GM12801 (cell line): ENCODE data around the gene LRP1B.

ENCODE experiments used
- CTCF ChIP-seq: IDR thresholded peaks from one replicate; pipeline ENCODE4 v1.5.1; 2011; ENCODE audit warnings: control low read depth; ENCODE audit not compliant: insufficient read length; ENCODE audit errors: extremely low read depth

Gene LRP1B

GRCh38 chr2:140882671-140883620 lies 1247.9 kb downstream of the LRP1B start:
- no peak for TF ChIP-seq CTCF

GRCh38 chr2:140880573-140880972 lies 1250.2 kb downstream of the LRP1B start:
- no peak for TF ChIP-seq CTCF

GRCh38 chr2:140876015-140876414 lies 1254.8 kb downstream of the LRP1B start:
- no peak for TF ChIP-seq CTCF

DNA sequence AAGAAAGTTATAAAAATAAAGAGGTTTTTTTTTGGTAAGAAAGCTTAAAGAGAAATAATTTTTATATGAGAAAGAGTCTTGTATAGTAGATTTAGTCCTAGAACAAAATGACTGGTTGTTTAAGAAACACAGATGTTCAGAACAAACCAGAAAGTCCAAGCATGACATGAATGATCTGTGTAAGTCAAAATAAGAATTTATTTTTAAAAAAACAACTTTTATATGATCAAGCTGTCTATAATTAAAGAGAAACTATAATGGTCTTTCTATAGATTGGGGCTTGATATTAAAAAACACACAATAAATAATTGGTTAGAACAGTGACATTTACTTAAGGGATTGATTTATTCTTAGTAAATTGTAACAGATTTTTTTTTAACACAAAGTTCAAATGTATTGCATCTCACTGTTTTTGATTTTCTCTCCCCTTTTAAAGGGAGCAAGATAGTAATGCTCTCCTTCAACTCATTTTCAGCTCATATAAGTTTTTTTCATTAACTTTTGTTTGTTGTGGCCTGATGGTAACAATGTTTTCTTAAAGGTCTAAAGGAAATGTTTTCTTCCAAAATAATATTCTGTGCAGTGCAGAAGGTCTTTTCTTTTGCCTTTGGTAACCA lies 1256.8 kb downstream of the LRP1B start:
- no peak for TF ChIP-seq CTCF

DNA sequence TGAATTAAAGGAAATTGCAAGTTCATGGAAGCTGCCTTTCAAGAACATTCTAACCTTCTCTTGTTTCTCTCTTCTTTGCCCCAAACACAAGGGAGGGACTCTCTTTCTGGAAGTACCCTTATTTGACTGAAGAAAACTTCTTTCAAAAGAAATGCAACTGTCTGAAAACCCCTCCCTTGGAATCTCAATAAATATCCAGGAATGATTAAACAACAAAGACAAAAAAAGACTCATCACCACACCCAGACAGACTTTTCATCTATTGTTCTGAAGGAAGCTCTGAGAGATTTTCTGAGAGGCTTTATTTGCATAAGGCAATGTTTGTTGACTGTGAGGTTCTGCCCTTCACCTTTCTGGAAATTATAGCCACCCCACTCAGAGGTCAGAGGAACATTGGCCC lies 1260.9 kb downstream of the LRP1B start:
- no peak for TF ChIP-seq CTCF

DNA sequence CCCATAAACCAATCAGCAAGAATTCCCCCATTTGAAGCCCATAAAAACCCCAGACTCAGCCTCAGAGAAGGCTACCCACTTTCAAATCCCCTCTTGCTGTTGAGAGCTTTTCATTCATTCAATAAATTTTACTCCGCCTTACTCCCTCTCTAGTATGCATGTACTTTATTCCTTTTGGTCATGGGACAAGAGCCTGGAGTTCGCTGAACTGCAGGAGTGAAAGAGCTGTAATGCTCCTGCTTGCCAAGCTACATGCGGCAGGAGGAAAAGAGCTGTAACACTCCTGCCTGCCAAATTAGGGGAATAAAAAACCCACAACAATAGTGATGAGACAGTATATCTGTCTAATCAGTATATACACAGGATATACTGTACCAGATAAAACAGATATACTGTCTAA lies 1261.7 kb downstream of the LRP1B start:
- TF ChIP-seq CTCF, result no peak

DNA sequence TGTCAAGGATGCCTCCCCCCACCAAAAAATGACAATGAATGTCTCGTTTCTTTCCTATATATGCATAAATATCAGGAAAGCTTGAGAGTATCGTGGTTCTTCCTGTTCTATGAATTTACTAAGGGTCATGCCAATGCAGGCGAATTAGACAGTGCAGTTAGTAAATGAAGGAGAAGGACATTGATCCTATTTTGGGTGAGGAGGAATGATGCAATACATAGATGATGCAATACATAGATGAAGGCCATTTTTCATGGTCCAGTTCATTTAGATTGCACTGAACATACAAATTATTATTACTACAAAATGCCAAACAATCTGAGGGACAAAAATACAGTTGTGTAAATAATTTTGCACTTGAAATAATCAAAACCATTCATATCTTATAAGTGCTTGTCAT lies 1265.0 kb downstream of the LRP1B start:
- TF ChIP-seq CTCF, result no peak
